Activated B cell treated with CpG ODN at 0.5 μM for 24 hours (primary cell): ENCODE measurements around the gene SBNO2. TPM values are rescaled to one million over a fixed set of nuclear protein-coding genes. Genes with fewer than 3 reads are reported as not detected.

Experiments used
- ATAC-seq: fragments of 200-7000 bp; cut with Tn5 transposase; one replicate; pipeline ENCODE4 v1.10.0; 2021; ENCODE audit warnings: low read depth, mild to moderate bottlenecking, moderate library complexity
- CTCF ChIA-PET: fragments of 350-600 bp; sonication (Branson Sonifier 250); formaldehyde crosslinking; loops from one replicate; lab custom pipeline; 2021; ENCODE audit warnings: antibody characterized with exemption; lab: Charles Lee
- POLR2A ChIA-PET: fragments of 350-600 bp; sonication (Branson Sonifier 250); formaldehyde crosslinking; loops from one replicate; lab custom pipeline; 2021; ENCODE audit warnings: antibody characterized with exemption; lab: Charles Lee
- DNase-seq: peaks from one replicate; pipeline ENCODE4 v3.0.0; 2022
- H3K27ac Mint-ChIP-seq: one replicate; pipeline ENCODE4 v1.8.0; 2020; ENCODE audit warnings: mixed read lengths
- H3K27me3 Mint-ChIP-seq: one replicate; pipeline ENCODE4 v1.8.0; 2021; ENCODE audit warnings: mixed read lengths
- H3K36me3 Mint-ChIP-seq: one replicate; pipeline ENCODE4 v1.8.0; 2021; ENCODE audit warnings: low read depth, mixed read lengths
- H3K4me1 Mint-ChIP-seq: one replicate; pipeline ENCODE4 v1.8.0; 2021; ENCODE audit warnings: mixed read lengths
- H3K4me3 Mint-ChIP-seq: one replicate; pipeline ENCODE4 v1.8.0; 2020; ENCODE audit warnings: mild to moderate bottlenecking, mixed read lengths
- H3K9me3 Mint-ChIP-seq: one replicate; pipeline ENCODE4 v1.8.0; 2020; ENCODE audit warnings: mixed read lengths
- intact Hi-C: fragments of 100-400 bp; cut with micrococcal nuclease; formaldehyde crosslinking; loops from one replicate; pipeline ENCODE4 v1.15.1; 2024
- total RNA-seq: library from RNA; stranded (reverse); gene quantifications from 2 replicates; pipeline ENCODE4 v1.2.3, GENCODE V29; 2022
- TF ChIP-seq, protein P1 (sequence below): fragments of 200-600 bp; IDR thresholded peaks from one replicate; pipeline ENCODE4 v1.8.0; 2022; ENCODE audit warnings: antibody characterized with exemption, mild to moderate bottlenecking

The SBNO2 gene
- total RNA-seq, 1 donor from 2014 or later: 127 TPM

DNA sequence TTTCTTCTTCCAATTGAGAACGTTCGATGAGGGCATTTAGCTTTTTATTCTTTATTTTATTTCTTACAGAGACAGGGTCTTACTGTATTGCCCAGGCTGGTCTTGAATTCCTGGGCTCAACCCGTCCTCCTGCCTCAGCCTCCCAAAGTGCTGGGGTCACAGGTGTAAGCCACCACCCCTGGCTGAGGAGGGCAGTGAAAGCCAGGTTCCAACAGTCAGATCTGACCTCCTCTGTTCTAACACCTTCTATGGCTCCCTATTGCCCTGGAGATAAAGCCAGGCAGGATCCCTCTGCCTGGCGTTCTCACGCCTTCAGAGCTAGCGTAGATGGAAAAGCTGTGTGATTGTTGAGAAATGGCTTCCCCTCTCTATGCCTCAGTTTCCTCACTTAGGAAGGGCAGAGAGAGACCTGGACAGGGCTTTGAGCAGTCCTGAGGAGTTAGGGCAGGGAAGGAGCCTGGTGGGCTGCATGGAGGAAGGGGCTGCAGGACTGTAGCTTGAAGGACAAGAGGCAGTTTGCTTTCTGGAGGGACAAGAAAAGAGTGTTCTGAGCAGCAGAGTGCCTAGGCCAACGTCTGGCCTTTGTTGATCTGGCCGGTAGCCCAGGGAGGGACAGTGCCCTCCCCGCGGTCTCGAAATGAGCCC, 101.6 kb downstream of the SBNO2 start:
- Mint-ChIP-seq H3K36me3 (peaks cover 56% of the 10 kb centered on the region), H3K4me1 (peaks cover 65% of the 10 kb centered on the region), H3K9me3 (no peaks in the 10 kb centered on the region), H3K27me3 (no peaks in the 10 kb centered on the region), H3K4me3 (no peak overlapping the region), H3K27ac (peak overlapping the region; percentile 61)
- DNase-seq (no peak), ATAC-seq (no peak)
- intact Hi-C loops: no loop called here
- TF ChIP-seq, protein P1, sequence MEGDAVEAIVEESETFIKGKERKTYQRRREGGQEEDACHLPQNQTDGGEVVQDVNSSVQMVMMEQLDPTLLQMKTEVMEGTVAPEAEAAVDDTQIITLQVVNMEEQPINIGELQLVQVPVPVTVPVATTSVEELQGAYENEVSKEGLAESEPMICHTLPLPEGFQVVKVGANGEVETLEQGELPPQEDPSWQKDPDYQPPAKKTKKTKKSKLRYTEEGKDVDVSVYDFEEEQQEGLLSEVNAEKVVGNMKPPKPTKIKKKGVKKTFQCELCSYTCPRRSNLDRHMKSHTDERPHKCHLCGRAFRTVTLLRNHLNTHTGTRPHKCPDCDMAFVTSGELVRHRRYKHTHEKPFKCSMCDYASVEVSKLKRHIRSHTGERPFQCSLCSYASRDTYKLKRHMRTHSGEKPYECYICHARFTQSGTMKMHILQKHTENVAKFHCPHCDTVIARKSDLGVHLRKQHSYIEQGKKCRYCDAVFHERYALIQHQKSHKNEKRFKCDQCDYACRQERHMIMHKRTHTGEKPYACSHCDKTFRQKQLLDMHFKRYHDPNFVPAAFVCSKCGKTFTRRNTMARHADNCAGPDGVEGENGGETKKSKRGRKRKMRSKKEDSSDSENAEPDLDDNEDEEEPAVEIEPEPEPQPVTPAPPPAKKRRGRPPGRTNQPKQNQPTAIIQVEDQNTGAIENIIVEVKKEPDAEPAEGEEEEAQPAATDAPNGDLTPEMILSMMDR: no peak
- ChIA-PET POLR2A (interaction anchor here (0.5 to 13.1 kb wide), 5 partner anchors 14 to 52 kb away, joined by 3 to 184 read pairs (median 5); partner anchors contain the start of gene GPX4), CTCF (no interaction called here)

- Mint-ChIP-seq H3K27ac (peak overlapping the region; percentile 54), H3K4me3 (no peak overlapping the region), H3K4me1 (peaks cover 58% of the 10 kb centered on the region), H3K9me3 (no peaks in the 10 kb centered on the region), H3K27me3 (no peaks in the 10 kb centered on the region), H3K36me3 (peaks cover 50% of the 10 kb centered on the region)
- POLR2A ChIA-PET: interaction anchor here (0.7 to 13.1 kb wide), 5 partner anchors 15 to 173 kb away, joined by 3 to 184 read pairs (median 8); partner anchors contain the start of genes ABCA7 and GPX4
- DNase-seq (no peak), ATAC-seq (no peak)
- intact Hi-C loops: no loop called here
- TF ChIP-seq, protein P1: no peak
- CTCF ChIA-PET: no interaction called here
Observed at GRCh38 chr19:1070931-1071791, 102.9 kb downstream of the SBNO2 start.

- Mint-ChIP-seq H3K4me3 (no peak overlapping the region), H3K27me3 (no peaks in the 10 kb centered on the region), H3K27ac (no peak overlapping the region), H3K4me1 (peaks cover 58% of the 10 kb centered on the region), H3K36me3 (peaks cover 44% of the 10 kb centered on the region), H3K9me3 (no peaks in the 10 kb centered on the region)
- ChIA-PET POLR2A (interaction anchor here (0.7 to 13.1 kb wide), 5 partner anchors 16 to 174 kb away, joined by 3 to 184 read pairs (median 8); partner anchors contain the start of genes ABCA7 and GPX4), CTCF (no interaction called here)
- no peak for DNase-seq
- no peak for ATAC-seq
- TF ChIP-seq, protein P1: no peak
- intact Hi-C loops: no loop called here
Observed at GRCh38 chr19:1070576-1070930, 103.5 kb downstream of the SBNO2 start.

DNA sequence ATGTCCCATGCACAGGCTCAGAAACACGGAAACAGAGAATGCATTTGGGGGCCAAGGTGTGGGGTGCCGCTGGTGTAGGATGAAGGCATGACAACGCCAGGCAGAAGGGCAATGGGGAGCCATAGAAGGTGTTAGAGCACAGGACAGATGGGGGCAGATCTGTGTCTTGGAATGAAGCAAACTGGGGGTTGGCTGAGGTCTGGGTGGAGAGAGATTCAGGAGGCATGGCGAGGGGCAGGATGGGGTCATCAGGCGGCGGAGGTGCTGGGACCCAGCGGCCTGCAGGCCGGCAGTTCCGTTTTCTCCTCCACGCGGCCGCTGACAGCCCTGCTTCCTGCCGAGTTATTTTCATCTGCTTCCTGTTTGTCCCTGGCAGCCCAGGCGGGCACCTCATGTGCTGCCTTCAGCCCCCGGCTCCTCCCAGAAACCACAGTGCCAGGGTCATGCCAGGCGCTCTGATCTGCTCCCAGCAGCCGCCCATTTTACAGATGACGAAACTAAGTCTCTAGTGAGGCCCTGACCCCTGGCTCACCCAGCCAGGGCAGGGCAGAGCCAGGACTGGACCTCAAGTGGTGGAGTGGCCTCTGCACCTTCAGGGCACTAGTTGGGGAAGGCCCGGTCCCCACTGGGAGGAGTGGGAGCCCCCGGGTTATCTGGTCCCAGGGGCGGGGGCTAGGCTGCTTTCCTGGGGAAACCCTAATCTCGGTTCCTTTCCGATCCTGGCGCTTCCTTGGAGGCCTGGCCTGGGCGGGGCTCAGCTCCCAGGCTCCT, 104.9 kb downstream of the SBNO2 start:
- POLR2A ChIA-PET: interaction anchor here (0.6 to 13.1 kb wide), 11 partner anchors 8 to 123 kb away, joined by 3 to 184 read pairs (median 8); partner anchors contain the start of genes ABCA7, CNN2 and GPX4
- Mint-ChIP-seq H3K4me1 (peaks cover 64% of the 10 kb centered on the region), H3K4me3 (peak overlapping the region; percentile 93), H3K9me3 (no peaks in the 10 kb centered on the region), H3K36me3 (peaks cover 42% of the 10 kb centered on the region), H3K27ac (peak overlapping the region; percentile 92), H3K27me3 (no peaks in the 10 kb centered on the region)
- TF ChIP-seq, protein P1: no peak
- DNase-seq: peak; percentile 63
- intact Hi-C loops: loop anchor here (1.0 to 5.0 kb wide), 4 partner anchors 14 to 123 kb away; partner anchors contain the start of genes GPX4, RNU6-2 and TMEM259
- CTCF ChIA-PET: no interaction called here
- peak; percentile 43 for ATAC-seq
